T-helper 1 cell treated with Interleukin-12 subunit alpha and Interleukin-12 subunit beta and Interleukin-4 antibody, amounts not matched to agents 30 μg/mL and 1 μg/mL, for 36 hours (primary cell): ENCODE data around the gene EVL.

Experiments used
- H3K27ac Mint-ChIP-seq: one replicate; pipeline ENCODE4 v1.8.0; 2021; ENCODE audit warnings: mild to moderate bottlenecking, mixed read lengths
- H3K27me3 Mint-ChIP-seq: one replicate; pipeline ENCODE4 v1.8.0; 2021; ENCODE audit warnings: low read depth, mixed read lengths
- H3K36me3 Mint-ChIP-seq: one replicate; pipeline ENCODE4 v1.8.0; 2021; ENCODE audit warnings: low read depth, mixed read lengths
- H3K4me1 Mint-ChIP-seq: one replicate; pipeline ENCODE4 v1.8.0; 2021; ENCODE audit warnings: low read depth, mixed read lengths
- H3K4me3 Mint-ChIP-seq: one replicate; pipeline ENCODE4 v1.8.0; 2021; ENCODE audit warnings: mild to moderate bottlenecking, moderate library complexity, mixed read lengths
- H3K9me3 Mint-ChIP-seq: one replicate; pipeline ENCODE4 v1.8.0; 2021; ENCODE audit warnings: mixed read lengths

The EVL gene

DNA sequence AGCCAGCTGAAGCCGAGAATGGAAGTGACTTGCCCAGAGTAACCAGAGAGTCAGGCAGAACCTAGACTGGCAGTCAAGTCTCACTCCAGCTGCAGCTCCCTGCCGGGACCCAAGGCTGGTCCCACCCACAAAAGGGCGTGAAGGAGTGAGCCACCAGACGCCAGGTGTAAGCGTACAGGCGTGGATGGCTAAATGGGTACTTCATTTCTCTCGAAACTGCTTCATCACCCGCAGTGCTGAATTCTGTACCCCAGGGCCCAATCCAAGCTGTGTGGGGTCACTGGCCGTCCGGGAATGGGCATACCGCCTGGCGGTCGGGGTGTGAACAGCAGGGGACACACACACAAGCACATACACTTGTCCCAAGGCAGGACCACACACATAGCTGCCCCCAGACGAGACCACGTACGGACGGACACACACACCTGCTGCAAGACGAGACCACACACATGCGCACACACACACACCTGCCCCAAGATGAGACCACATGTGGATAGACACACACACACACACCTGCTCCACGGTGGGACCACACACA lies 59.4 kb downstream of the EVL start:
- H3K36me3 Mint-ChIP-seq: peaks cover 42% of the 10 kb centered on the region
- no peak overlapping the region for H3K4me3 Mint-ChIP-seq
- H3K9me3 Mint-ChIP-seq: no peaks in the 10 kb centered on the region
- H3K4me1 Mint-ChIP-seq: peaks cover 5% of the 10 kb centered on the region
- no peaks in the 10 kb centered on the region for H3K27me3 Mint-ChIP-seq
- H3K27ac Mint-ChIP-seq: peak overlapping the region; percentile 31

DNA sequence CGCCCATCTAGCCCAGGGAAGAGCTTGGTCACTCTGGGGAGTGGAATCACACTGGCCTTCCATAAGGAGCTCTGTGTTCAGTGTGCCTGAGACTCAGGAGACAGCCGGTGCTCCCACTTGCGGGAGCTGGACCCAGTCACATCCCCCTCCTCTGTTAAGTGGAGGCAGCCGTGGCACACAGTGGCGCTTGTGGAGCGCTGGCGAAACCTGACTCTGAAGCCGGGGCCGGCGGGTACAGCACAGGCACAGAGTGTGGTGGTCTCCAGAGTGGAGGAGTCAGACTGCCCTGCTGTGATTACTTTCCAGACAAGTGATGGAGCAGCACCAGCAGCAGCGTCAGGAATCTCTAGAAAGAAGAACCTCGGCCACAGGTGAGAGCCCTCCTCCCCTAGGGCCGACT lies 61.2 kb downstream of the EVL start:
- Mint-ChIP-seq H3K4me1 (peaks cover 4% of the 10 kb centered on the region), H3K27ac (no peak overlapping the region), H3K36me3 (peaks cover 47% of the 10 kb centered on the region), H3K27me3 (no peaks in the 10 kb centered on the region), H3K9me3 (no peaks in the 10 kb centered on the region), H3K4me3 (no peak overlapping the region)

- Mint-ChIP-seq H3K27ac (no peak overlapping the region), H3K27me3 (no peaks in the 10 kb centered on the region), H3K4me1 (peaks cover 4% of the 10 kb centered on the region), H3K36me3 (peaks cover 48% of the 10 kb centered on the region), H3K9me3 (no peaks in the 10 kb centered on the region), H3K4me3 (no peak overlapping the region)
Observed at GRCh38 chr14:100127853-100128455, 62.7 kb downstream of the EVL start.

DNA sequence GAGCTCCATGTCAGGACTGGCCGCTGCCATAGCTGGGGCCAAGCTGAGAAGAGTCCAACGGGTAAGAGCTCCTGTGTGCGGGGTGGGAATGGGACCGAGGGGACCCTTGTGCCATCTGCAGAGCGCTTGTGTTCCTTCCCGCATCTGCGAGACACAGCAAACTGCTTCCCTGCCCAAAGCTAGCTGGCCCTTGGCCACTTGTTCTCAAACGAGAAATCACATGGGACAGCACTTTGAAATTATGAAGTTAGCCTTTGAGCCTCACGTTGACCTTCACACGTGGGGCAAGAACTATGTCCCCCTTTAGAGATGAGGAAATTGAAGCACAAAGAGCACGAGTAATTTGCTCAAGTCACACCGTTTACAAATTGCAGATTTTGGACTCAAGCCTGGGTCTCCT lies 63.5 kb downstream of the EVL start:
- Mint-ChIP-seq H3K4me1 (peaks cover 2% of the 10 kb centered on the region), H3K36me3 (peaks cover 52% of the 10 kb centered on the region), H3K9me3 (no peaks in the 10 kb centered on the region), H3K4me3 (no peak overlapping the region), H3K27ac (no peak overlapping the region), H3K27me3 (no peaks in the 10 kb centered on the region)

DNA sequence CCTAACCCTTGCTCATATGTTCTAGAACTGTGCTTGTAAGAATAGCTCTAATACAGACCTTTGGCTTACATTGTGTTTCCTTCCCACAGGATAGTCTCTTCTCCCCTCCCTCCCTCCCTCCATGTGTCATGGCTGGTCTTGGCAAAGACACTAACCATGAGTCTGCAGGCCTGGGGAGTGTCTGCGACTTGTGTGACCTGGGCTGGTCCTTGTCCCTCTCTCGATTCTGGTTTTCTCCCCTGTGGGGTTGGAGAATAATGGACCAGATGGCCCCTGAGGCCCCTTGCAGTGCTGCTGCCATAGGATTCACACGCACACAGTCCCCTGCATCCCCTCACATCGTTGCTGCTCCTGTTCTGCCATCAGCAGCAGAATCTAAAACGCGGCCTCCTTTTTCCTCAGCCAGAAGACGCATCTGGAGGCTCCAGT lies 64.0 kb downstream of the EVL start:
- Mint-ChIP-seq H3K36me3 (peaks cover 55% of the 10 kb centered on the region), H3K27ac (no peak overlapping the region), H3K27me3 (no peaks in the 10 kb centered on the region), H3K9me3 (no peaks in the 10 kb centered on the region), H3K4me3 (no peak overlapping the region), H3K4me1 (peaks cover 2% of the 10 kb centered on the region)

- Mint-ChIP-seq H3K4me1 (peaks cover 2% of the 10 kb centered on the region), H3K36me3 (peaks cover 53% of the 10 kb centered on the region), H3K9me3 (no peaks in the 10 kb centered on the region), H3K27me3 (no peaks in the 10 kb centered on the region), H3K27ac (no peak overlapping the region), H3K4me3 (no peak overlapping the region)
Observed at GRCh38 chr14:100130521-100130920, 65.3 kb downstream of the EVL start.

GRCh38 chr14:100131181-100131580 lies 66.0 kb downstream of the EVL start:
- H3K27me3 Mint-ChIP-seq: no peaks in the 10 kb centered on the region
- no peak overlapping the region for H3K27ac Mint-ChIP-seq
- H3K4me1 Mint-ChIP-seq: peaks cover 2% of the 10 kb centered on the region
- H3K4me3 Mint-ChIP-seq: no peak overlapping the region
- H3K36me3 Mint-ChIP-seq: peaks cover 59% of the 10 kb centered on the region
- H3K9me3 Mint-ChIP-seq: no peaks in the 10 kb centered on the region

DNA sequence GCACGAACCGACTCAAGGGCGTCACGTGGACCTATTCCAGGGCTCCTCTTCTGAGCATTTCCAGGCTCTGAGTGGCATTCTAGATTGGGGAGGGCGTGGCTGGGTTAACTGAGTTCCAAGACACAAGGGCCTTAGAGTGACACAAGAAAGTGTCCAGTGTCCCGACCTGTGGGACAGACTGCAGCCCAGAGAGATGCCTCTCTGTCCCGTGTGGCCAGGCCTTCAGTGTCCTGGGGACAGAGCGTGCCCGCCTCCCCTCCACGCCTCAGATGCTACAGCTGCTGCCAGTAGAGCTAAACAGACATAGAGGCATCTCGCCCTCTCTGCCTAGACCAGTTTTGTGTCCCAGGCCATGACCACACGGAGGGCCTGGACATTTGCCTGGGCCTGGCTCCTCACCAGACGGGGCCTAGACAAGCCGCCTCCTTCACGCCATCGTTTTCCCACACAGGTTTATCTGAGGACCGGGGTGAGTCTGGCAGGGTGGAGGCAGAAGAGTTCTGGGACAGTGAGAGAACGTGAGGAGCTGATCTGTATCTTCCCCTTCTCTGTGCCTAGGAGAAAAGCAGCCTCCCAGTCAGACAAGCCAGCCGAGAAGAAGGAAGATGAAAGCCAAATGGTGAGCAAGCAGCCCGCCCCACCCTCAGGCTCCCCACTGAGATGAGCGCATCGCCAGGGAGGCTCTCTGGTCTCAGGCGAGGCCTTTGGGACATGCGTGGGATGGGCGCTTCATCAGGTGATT lies 67.1 kb downstream of the EVL start:
- Mint-ChIP-seq H3K4me1 (peaks cover 7% of the 10 kb centered on the region), H3K36me3 (peaks cover 63% of the 10 kb centered on the region), H3K27me3 (no peaks in the 10 kb centered on the region), H3K9me3 (no peaks in the 10 kb centered on the region), H3K4me3 (no peak overlapping the region), H3K27ac (no peak overlapping the region)

DNA sequence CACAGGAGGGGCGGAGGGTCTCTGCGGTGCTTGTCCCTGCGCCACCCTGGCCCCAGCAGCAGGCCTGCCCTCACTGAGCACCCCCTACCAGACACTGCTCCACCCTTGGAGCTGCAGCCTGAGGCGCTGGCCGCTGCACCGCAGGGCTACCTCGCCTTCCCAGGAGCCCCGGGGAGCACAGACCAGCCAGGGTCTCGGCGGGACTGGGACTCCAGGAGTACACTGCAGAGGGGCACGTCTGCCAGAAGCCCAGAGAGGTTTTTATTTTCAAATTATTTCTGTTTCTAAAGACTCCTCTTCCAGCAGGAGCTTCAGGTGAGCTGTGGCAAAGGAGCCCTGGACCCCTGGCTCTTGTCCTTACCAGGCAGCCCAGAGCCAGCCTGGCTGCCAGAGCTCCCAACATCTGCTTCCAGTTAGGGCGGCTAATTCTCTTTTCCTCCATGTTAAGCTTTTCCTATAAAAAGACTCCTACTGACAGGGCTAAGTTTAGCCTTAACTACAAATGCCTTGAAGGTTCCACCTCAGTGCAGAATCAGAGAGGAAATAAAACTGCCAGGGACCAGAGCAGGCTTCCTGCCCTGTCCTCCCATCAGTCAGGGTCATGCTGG lies 67.8 kb downstream of the EVL start:
- Mint-ChIP-seq H3K4me3 (no peak overlapping the region), H3K27ac (no peak overlapping the region), H3K36me3 (peaks cover 59% of the 10 kb centered on the region), H3K27me3 (no peaks in the 10 kb centered on the region), H3K4me1 (peaks cover 7% of the 10 kb centered on the region), H3K9me3 (no peaks in the 10 kb centered on the region)

GRCh38 chr14:100134586-100134985 lies 69.4 kb downstream of the EVL start:
- H3K36me3 Mint-ChIP-seq: peaks cover 70% of the 10 kb centered on the region
- H3K9me3 Mint-ChIP-seq: no peaks in the 10 kb centered on the region
- no peaks in the 10 kb centered on the region for H3K27me3 Mint-ChIP-seq
- H3K4me1 Mint-ChIP-seq: peaks cover 9% of the 10 kb centered on the region
- no peak overlapping the region for H3K27ac Mint-ChIP-seq
- no peak overlapping the region for H3K4me3 Mint-ChIP-seq

DNA sequence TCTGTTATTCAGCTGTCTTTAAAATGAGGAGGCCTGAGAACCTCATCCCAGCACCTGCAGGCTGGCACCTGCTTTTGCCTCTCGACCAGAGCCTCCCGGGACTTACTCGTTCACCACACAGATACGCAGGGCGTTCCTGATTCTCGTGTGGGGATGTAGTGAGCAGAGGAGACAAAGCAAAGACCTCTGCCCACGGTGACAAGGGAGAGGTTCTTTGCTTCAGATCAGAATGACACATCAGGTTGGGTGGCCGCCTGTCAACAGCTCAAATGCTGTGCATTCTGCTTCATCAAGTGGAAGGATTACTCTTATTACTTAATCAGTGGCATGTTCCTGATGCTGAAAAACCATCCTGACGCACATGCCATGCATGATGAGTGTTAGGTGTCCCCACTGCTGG lies 69.9 kb downstream of the EVL start:
- peaks cover 10% of the 10 kb centered on the region for H3K4me1 Mint-ChIP-seq
- H3K9me3 Mint-ChIP-seq: no peaks in the 10 kb centered on the region
- H3K27ac Mint-ChIP-seq: no peak overlapping the region
- peaks cover 70% of the 10 kb centered on the region for H3K36me3 Mint-ChIP-seq
- no peak overlapping the region for H3K4me3 Mint-ChIP-seq
- H3K27me3 Mint-ChIP-seq: no peaks in the 10 kb centered on the region

DNA sequence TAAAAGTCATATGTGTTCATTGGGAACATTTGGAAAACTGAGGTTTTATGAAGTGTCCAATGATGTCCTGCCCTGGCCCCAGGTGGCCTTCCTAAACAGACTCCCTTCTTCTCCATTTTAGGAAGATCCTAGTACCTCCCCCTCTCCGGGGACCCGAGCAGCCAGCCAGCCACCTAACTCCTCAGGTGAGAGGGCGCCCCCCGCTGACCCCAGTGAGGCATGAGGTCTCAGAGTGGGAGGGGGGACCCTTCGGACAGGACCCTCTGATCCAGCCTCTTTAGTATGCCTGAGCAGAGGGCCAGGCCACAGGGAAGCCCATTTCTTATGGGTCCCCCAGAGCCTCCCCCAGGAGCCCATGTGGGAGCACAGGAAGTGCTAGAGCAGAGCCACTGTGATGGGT lies 70.6 kb downstream of the EVL start:
- H3K27me3 Mint-ChIP-seq: no peaks in the 10 kb centered on the region
- peaks cover 10% of the 10 kb centered on the region for H3K4me1 Mint-ChIP-seq
- no peak overlapping the region for H3K4me3 Mint-ChIP-seq
- no peak overlapping the region for H3K27ac Mint-ChIP-seq
- H3K36me3 Mint-ChIP-seq: peaks cover 66% of the 10 kb centered on the region
- no peaks in the 10 kb centered on the region for H3K9me3 Mint-ChIP-seq

DNA sequence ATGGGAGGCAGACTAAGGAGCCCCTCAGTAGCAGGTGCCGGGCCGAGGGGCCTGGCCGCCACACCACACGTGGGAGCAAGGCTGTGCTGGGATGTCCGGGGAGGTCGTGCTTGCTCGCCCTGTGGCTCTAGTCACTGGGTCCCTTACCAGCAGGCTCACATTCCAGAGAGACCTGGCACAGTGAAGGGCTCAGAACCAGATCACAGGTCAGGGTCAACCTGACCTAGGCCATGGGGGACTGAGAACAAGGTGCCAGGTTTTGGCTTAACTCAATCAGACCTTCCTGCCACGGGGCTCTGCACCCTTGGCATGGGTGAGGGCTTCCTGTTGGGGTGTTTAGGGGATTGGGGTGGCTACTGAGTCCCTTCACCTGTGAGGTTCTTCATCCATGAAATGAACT lies 72.0 kb downstream of the EVL start:
- Mint-ChIP-seq H3K9me3 (no peaks in the 10 kb centered on the region), H3K36me3 (peaks cover 65% of the 10 kb centered on the region), H3K27ac (no peak overlapping the region), H3K4me3 (no peak overlapping the region), H3K4me1 (peaks cover 8% of the 10 kb centered on the region), H3K27me3 (no peaks in the 10 kb centered on the region)

- Mint-ChIP-seq H3K27me3 (no peaks in the 10 kb centered on the region), H3K9me3 (no peaks in the 10 kb centered on the region), H3K36me3 (peaks cover 60% of the 10 kb centered on the region), H3K27ac (peak overlapping the region; percentile 31), H3K4me3 (no peak overlapping the region), H3K4me1 (peaks cover 8% of the 10 kb centered on the region)
Observed at GRCh38 chr14:100138082-100138787, 73.0 kb downstream of the EVL start.
